H9 (cell line): ENCODE data around the gene CACNB2. TPM values are rescaled to one million over a fixed set of nuclear protein-coding genes. Genes with fewer than 3 reads are reported as not detected.

ENCODE experiments used
- DNase-seq: peaks from one replicate; pipeline ENCODE4 v3.0.0-alpha.2; 2017
- H2AFZ ChIP-seq: one replicate; pipeline ENCODE4 v1.6.1; 2013; ENCODE audit warnings: mild to moderate bottlenecking, low read length, control low read depth, moderate library complexity
- H2AK5ac ChIP-seq: 2 replicates; pipeline ENCODE4 v1.6.1; 2013; ENCODE audit warnings: low read length, control low read depth, mixed read lengths; ENCODE audit not compliant: insufficient read length
- H2BK120ac ChIP-seq: one replicate; pipeline ENCODE4 v1.6.1; 2013; ENCODE audit warnings: low read depth, mild to moderate bottlenecking, low read length, control low read depth, inconsistent platforms; ENCODE audit not compliant: poor library complexity, severe bottlenecking
- H2BK12ac ChIP-seq: 2 replicates; pipeline ENCODE4 v1.6.1; 2013; ENCODE audit warnings: low read length, control low read depth, mixed read lengths, low read depth; ENCODE audit not compliant: insufficient read length
- H2BK15ac ChIP-seq: 2 replicates; pipeline ENCODE4 v1.6.1; 2013; ENCODE audit warnings: low read depth, low read length, control low read depth
- H2BK20ac ChIP-seq: one replicate; pipeline ENCODE4 v1.6.1; 2013; ENCODE audit warnings: low read depth, mild to moderate bottlenecking, low read length, control low read depth, inconsistent platforms; ENCODE audit not compliant: poor library complexity, severe bottlenecking
- H2BK5ac ChIP-seq: 2 replicates; pipeline ENCODE4 v1.6.1; 2013; ENCODE audit warnings: low read length, control low read depth, mixed read lengths; ENCODE audit not compliant: insufficient read length
- H3K14ac ChIP-seq: 2 replicates; pipeline ENCODE4 v1.6.1; 2013; ENCODE audit warnings: low read length, control low read depth; ENCODE audit not compliant: insufficient read depth
- H3K18ac ChIP-seq: 2 replicates; pipeline ENCODE4 v1.6.1; 2013; ENCODE audit warnings: low read depth, mild to moderate bottlenecking, mixed read lengths, low read length, control low read depth; ENCODE audit not compliant: insufficient read length
- H3K23ac ChIP-seq: 2 replicates; pipeline ENCODE4 v1.6.1; 2013; ENCODE audit warnings: low read length, control low read depth, mixed read lengths, low read depth; ENCODE audit not compliant: insufficient read length
- H3K23me2 ChIP-seq: 2 replicates; pipeline ENCODE4 v1.6.1; 2013; ENCODE audit warnings: low read depth, mild to moderate bottlenecking, mixed read lengths, low read length, control low read depth; ENCODE audit not compliant: insufficient read length, poor library complexity, severe bottlenecking
- H3K27ac ChIP-seq: 2 replicates; pipeline ENCODE4 v1.5.1; 2013; ENCODE audit warnings: low read length, control low read depth, mixed read lengths, low read depth; ENCODE audit not compliant: insufficient read length
- H3K27me3 ChIP-seq: 2 replicates; pipeline ENCODE4 v1.6.1; 2013; ENCODE audit warnings: low read length, control low read depth, inconsistent platforms; ENCODE audit not compliant: insufficient read depth
- H3K4ac ChIP-seq: 2 replicates; pipeline ENCODE4 v1.6.1; 2013; ENCODE audit warnings: low read depth, mild to moderate bottlenecking, control low read depth, inconsistent platforms, low read length, moderate library complexity
- H3K4me1 ChIP-seq: 2 replicates; pipeline ENCODE4 v1.6.1; 2013; ENCODE audit warnings: low read length, control low read depth, inconsistent platforms; ENCODE audit not compliant: insufficient read depth
- H3K4me2 ChIP-seq: 2 replicates; pipeline ENCODE4 v1.6.1; 2013; ENCODE audit warnings: low read length, control low read depth, mixed read lengths; ENCODE audit not compliant: insufficient read length, insufficient read depth
- H3K56ac ChIP-seq: 2 replicates; pipeline ENCODE4 v1.6.1; 2013; ENCODE audit warnings: low read depth, mild to moderate bottlenecking, mixed read lengths, low read length, control low read depth; ENCODE audit not compliant: insufficient read length
- H3K79me1 ChIP-seq: 2 replicates; pipeline ENCODE4 v1.6.1; 2013; ENCODE audit warnings: low read depth, mild to moderate bottlenecking, moderate library complexity, low read length, control low read depth, inconsistent platforms; ENCODE audit not compliant: insufficient read depth, poor library complexity, severe bottlenecking
- H3K79me2 ChIP-seq: 2 replicates; pipeline ENCODE4 v1.6.1; 2013; ENCODE audit warnings: low read length, control low read depth, inconsistent platforms; ENCODE audit not compliant: insufficient read depth
- H3K9ac ChIP-seq: 2 replicates; pipeline ENCODE4 v1.6.1; 2013; ENCODE audit warnings: low read length, control low read depth, mixed read lengths; ENCODE audit not compliant: insufficient read length; ENCODE audit errors: extremely low read depth
- H3K9me3 ChIP-seq: one replicate; pipeline ENCODE4 v1.6.1; 2013; ENCODE audit warnings: low read depth, low read length, inconsistent platforms; ENCODE audit not compliant: control insufficient read depth
- H3T11ph ChIP-seq: one replicate; pipeline ENCODE4 v1.6.1; 2013; ENCODE audit warnings: mild to moderate bottlenecking, low read length, control low read depth, inconsistent platforms
- H4K20me1 ChIP-seq: one replicate; pipeline ENCODE4 v1.6.1; 2013; ENCODE audit not compliant: control insufficient read depth, insufficient read length, insufficient read depth
- H4K5ac ChIP-seq: 2 replicates; pipeline ENCODE4 v1.6.1; 2013; ENCODE audit warnings: low read depth, mild to moderate bottlenecking, mixed read lengths, low read length, control low read depth; ENCODE audit not compliant: insufficient read length
- H4K8ac ChIP-seq: replicated peaks from 2 replicates; pipeline ENCODE4 v1.6.1; 2013; ENCODE audit warnings: low read length, control low read depth, mixed read lengths, low read depth; ENCODE audit not compliant: insufficient read length
- H4K91ac ChIP-seq: 2 replicates; pipeline ENCODE4 v1.6.1; 2013; ENCODE audit warnings: low read depth, mild to moderate bottlenecking, moderate library complexity, mixed read lengths, low read length, control low read depth; ENCODE audit not compliant: insufficient read length
- H3K27ac Mint-ChIP-seq, 3 experiments: 2 replicates in 2 of 3; 3 replicates in 1 of 3; pipeline ENCODE4 v1.8.0; 2020 to 2021; ENCODE audit warnings: mixed read lengths in 3 of 3, mild to moderate bottlenecking in 1 of 3, moderate library complexity in 1 of 3
- H3K27me3 Mint-ChIP-seq: 2 replicates; pipeline ENCODE4 v1.8.0; 2021; ENCODE audit warnings: low read depth, mild to moderate bottlenecking, moderate library complexity, mixed read lengths
- H3K36me3 Mint-ChIP-seq, 3 experiments: 2 replicates in 2 of 3; 3 replicates in 1 of 3; pipeline ENCODE4 v1.8.0; 2020 to 2021; ENCODE audit warnings: low read depth in 3 of 3, mixed read lengths in 3 of 3; ENCODE audit not compliant: insufficient read depth in 1 of 3
- H3K4me1 Mint-ChIP-seq, 2 experiments: 2 replicates each; pipeline ENCODE4 v1.8.0; 2020; ENCODE audit warnings: mixed read lengths in 2 of 2
- H3K4me3 Mint-ChIP-seq, 2 experiments: 2 replicates in 1 of 2; 3 replicates in 1 of 2; pipeline ENCODE4 v1.8.0; 2020 to 2021; ENCODE audit warnings: mild to moderate bottlenecking in 2 of 2, mixed read lengths in 2 of 2, moderate library complexity in 1 of 2
- H3K9me3 Mint-ChIP-seq, 2 experiments: 2 replicates in 1 of 2; 3 replicates in 1 of 2; pipeline ENCODE4 v1.8.0; 2020; ENCODE audit warnings: mild to moderate bottlenecking in 2 of 2, mixed read lengths in 2 of 2, moderate library complexity in 1 of 2
- WGBS: extraction: QIAGEN DNeasy Blood & Tissue Kit; methylation state at CpG from one replicate; pipeline ENCODE4 v1.1.7; 2013; ENCODE audit warnings: missing lambda C conversion rate, low lambda C conversion rate, mixed read lengths; ENCODE audit not compliant: insufficient read length; ENCODE audit errors: extremely low coverage; 5-methylcytosine and 5-hydroxymethylcytosine counted together
- total RNA-seq: library from RNA; stranded (reverse); gene quantifications from 2 replicates; pipeline ENCODE4 v1.2.1, GENCODE V29; 2021
- TF ChIP-seq, protein P1 (sequence below): fragments of 200-600 bp; sonication (generic); conservative IDR thresholded peaks from 3 replicates; pipeline ENCODE4 v1.8.0; 2021; ENCODE audit warnings: antibody characterized with exemption, mild to moderate bottlenecking

Gene CACNB2
- total RNA-seq, 1 experiment from 2014 or later: 2.6 TPM

GRCh38 chr10:18109341-18109870, 30.8 kb upstream of the CACNB2 start:
- Histone ChIP-seq H2AFZ (no peak overlapping the region), H2BK12ac (no peak overlapping the region), H3K9ac (no peak overlapping the region), H3K27ac (no peak overlapping the region), H3K23ac (no peak overlapping the region), H4K5ac (no peak overlapping the region), H3K27me3 (no peaks in the 10 kb centered on the region), H3K56ac (no peak overlapping the region), H4K91ac (no peak overlapping the region), H2BK5ac (no peak overlapping the region), H2BK120ac (no peak overlapping the region), H3K18ac (no peak overlapping the region), H3K9me3 (no peaks in the 10 kb centered on the region), H4K20me1 (no peaks in the 10 kb centered on the region), H2AK5ac (no peak overlapping the region), H3K4me2 (no peak overlapping the region), H2BK20ac (no peak overlapping the region), H3K23me2 (no peaks in the 10 kb centered on the region), H3T11ph (no peak overlapping the region), H3K14ac (no peak overlapping the region), H2BK15ac (no peak overlapping the region), H3K4me1 (no peaks in the 10 kb centered on the region; the same call in 1 of the 2 replicates), H4K8ac (no peak overlapping the region), H3K79me2 (no peaks in the 10 kb centered on the region), H3K4ac (no peak overlapping the region), H3K79me1 (no peaks in the 10 kb centered on the region)
- TF ChIP-seq, protein P1, sequence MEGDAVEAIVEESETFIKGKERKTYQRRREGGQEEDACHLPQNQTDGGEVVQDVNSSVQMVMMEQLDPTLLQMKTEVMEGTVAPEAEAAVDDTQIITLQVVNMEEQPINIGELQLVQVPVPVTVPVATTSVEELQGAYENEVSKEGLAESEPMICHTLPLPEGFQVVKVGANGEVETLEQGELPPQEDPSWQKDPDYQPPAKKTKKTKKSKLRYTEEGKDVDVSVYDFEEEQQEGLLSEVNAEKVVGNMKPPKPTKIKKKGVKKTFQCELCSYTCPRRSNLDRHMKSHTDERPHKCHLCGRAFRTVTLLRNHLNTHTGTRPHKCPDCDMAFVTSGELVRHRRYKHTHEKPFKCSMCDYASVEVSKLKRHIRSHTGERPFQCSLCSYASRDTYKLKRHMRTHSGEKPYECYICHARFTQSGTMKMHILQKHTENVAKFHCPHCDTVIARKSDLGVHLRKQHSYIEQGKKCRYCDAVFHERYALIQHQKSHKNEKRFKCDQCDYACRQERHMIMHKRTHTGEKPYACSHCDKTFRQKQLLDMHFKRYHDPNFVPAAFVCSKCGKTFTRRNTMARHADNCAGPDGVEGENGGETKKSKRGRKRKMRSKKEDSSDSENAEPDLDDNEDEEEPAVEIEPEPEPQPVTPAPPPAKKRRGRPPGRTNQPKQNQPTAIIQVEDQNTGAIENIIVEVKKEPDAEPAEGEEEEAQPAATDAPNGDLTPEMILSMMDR: no peak
- H3K9me3 Mint-ChIP-seq: no peaks in the 10 kb centered on the region
- no peaks in the 10 kb centered on the region for H3K4me1 Mint-ChIP-seq
- H3K27ac Mint-ChIP-seq: no peak overlapping the region
- H3K36me3 Mint-ChIP-seq: no peaks in the 10 kb centered on the region
- no peak for DNase-seq
- no CpG with 5 or more reads among the region's 6 CpGs for WGBS
- H3K27me3 Mint-ChIP-seq: no peaks in the 10 kb centered on the region
- no peak overlapping the region for H3K4me3 Mint-ChIP-seq
